Measurements from ENCODE around the gene PHKA1. TPM values are rescaled to one million over a fixed set of nuclear protein-coding genes. Genes with fewer than 3 reads are reported as not detected.
"Not testable (repeated sequence)": the region's sequence is repeated elsewhere in the genome, so short reads cannot be mapped to it uniquely, and the experiment has no call there.

PHKA1 gene
- total RNA-seq, 1 donor: 0.21 TPM

GRCh38 chrX:72687396-72687795 is 26.7 kb downstream of the PHKA1 start:
- no peaks in the 10 kb centered on the region for H3K27me3 ChIP-seq (ENCODE audit: insufficient read depth, low read length)
- H3K9me3 ChIP-seq (ENCODE audit: low read depth, low read length): no peaks in the 10 kb centered on the region
- H3K4me3 ChIP-seq (ENCODE audit: low read length): no peak overlapping the region
- no peaks in the 10 kb centered on the region for H3K4me1 ChIP-seq (ENCODE audit: insufficient read depth, low read length)

GRCh38 chrX:72685810-72686456 is 28.2 kb downstream of the PHKA1 start:
- Histone ChIP-seq H3K27me3 (ENCODE audit: insufficient read depth, low read length) (no peaks in the 10 kb centered on the region), H3K4me1 (ENCODE audit: insufficient read depth, low read length) (no peaks in the 10 kb centered on the region), H3K9me3 (ENCODE audit: low read depth, low read length) (no peaks in the 10 kb centered on the region), H3K4me3 (ENCODE audit: low read length) (no peak overlapping the region)

- Histone ChIP-seq H3K9me3 (ENCODE audit: low read depth, low read length) (no peaks in the 10 kb centered on the region), H3K27me3 (ENCODE audit: insufficient read depth, low read length) (no peaks in the 10 kb centered on the region), H3K4me1 (ENCODE audit: insufficient read depth, low read length) (no peaks in the 10 kb centered on the region), H3K4me3 (ENCODE audit: low read length) (no peak overlapping the region)
Observed at GRCh38 chrX:72685018-72685417, 29.1 kb downstream of the PHKA1 start.

- H3K27me3 ChIP-seq (ENCODE audit: insufficient read depth, low read length): no peaks in the 10 kb centered on the region
- H3K4me3 ChIP-seq (ENCODE audit: low read length): no peak overlapping the region
- no peaks in the 10 kb centered on the region for H3K9me3 ChIP-seq (ENCODE audit: low read depth, low read length)
- no peaks in the 10 kb centered on the region for H3K4me1 ChIP-seq (ENCODE audit: insufficient read depth, low read length)
Observed at GRCh38 chrX:72683631-72684030, 30.5 kb downstream of the PHKA1 start.

- Histone ChIP-seq H3K4me1 (ENCODE audit: insufficient read depth, low read length) (no peaks in the 10 kb centered on the region), H3K9me3 (ENCODE audit: low read depth, low read length) (no peaks in the 10 kb centered on the region), H3K4me3 (ENCODE audit: low read length) (no peak overlapping the region), H3K27me3 (ENCODE audit: insufficient read depth, low read length) (no peaks in the 10 kb centered on the region)
Observed at GRCh38 chrX:72676465-72676864, 37.6 kb downstream of the PHKA1 start.

GRCh38 chrX:72673951-72674350 is 40.2 kb downstream of the PHKA1 start:
- H3K4me3 ChIP-seq (ENCODE audit: low read length); H3K27me3 ChIP-seq (ENCODE audit: insufficient read depth, low read length); H3K9me3 ChIP-seq (ENCODE audit: low read depth, low read length); H3K4me1 ChIP-seq (ENCODE audit: insufficient read depth, low read length): not testable (repeated sequence)

- H3K9me3 ChIP-seq (ENCODE audit: low read depth, low read length); H3K4me1 ChIP-seq (ENCODE audit: insufficient read depth, low read length); H3K4me3 ChIP-seq (ENCODE audit: low read length); H3K27me3 ChIP-seq (ENCODE audit: insufficient read depth, low read length): not testable (repeated sequence)
Observed at GRCh38 chrX:72669508-72669907, 44.6 kb downstream of the PHKA1 start.

GRCh38 chrX:72666451-72666850 is 47.7 kb downstream of the PHKA1 start:
- H3K4me3 ChIP-seq (ENCODE audit: low read length): no peak overlapping the region
- H3K27me3 ChIP-seq (ENCODE audit: insufficient read depth, low read length): no peaks in the 10 kb centered on the region
- H3K9me3 ChIP-seq (ENCODE audit: low read depth, low read length): no peaks in the 10 kb centered on the region
- H3K4me1 ChIP-seq (ENCODE audit: insufficient read depth, low read length): no peaks in the 10 kb centered on the region

GRCh38 chrX:72663737-72664136 is 50.4 kb downstream of the PHKA1 start:
- Histone ChIP-seq H3K9me3 (ENCODE audit: low read depth, low read length) (no peaks in the 10 kb centered on the region), H3K4me3 (ENCODE audit: low read length) (no peak overlapping the region), H3K4me1 (ENCODE audit: insufficient read depth, low read length) (no peaks in the 10 kb centered on the region), H3K27me3 (ENCODE audit: insufficient read depth, low read length) (no peaks in the 10 kb centered on the region)

- Histone ChIP-seq H3K4me1 (ENCODE audit: insufficient read depth, low read length) (no peaks in the 10 kb centered on the region), H3K4me3 (ENCODE audit: low read length) (no peak overlapping the region), H3K27me3 (ENCODE audit: insufficient read depth, low read length) (no peaks in the 10 kb centered on the region), H3K9me3 (ENCODE audit: low read depth, low read length) (no peaks in the 10 kb centered on the region)
Observed at GRCh38 chrX:72662020-72662747, 51.9 kb downstream of the PHKA1 start.

- Histone ChIP-seq H3K4me1 (ENCODE audit: insufficient read depth, low read length) (no peaks in the 10 kb centered on the region), H3K27me3 (ENCODE audit: insufficient read depth, low read length) (no peaks in the 10 kb centered on the region)
Observed at GRCh38 chrX:72659723-72660122, 54.4 kb downstream of the PHKA1 start.

GRCh38 chrX:72652082-72652481 is 62.0 kb downstream of the PHKA1 start:
- H3K4me1 ChIP-seq (ENCODE audit: insufficient read depth, low read length): no peaks in the 10 kb centered on the region
- H3K27me3 ChIP-seq (ENCODE audit: insufficient read depth, low read length): no peaks in the 10 kb centered on the region
- H3K4me3 ChIP-seq (ENCODE audit: low read length): no peak overlapping the region
- no peaks in the 10 kb centered on the region for H3K9me3 ChIP-seq (ENCODE audit: low read depth, low read length)

More at GRCh38 chrX:72659723-72660122, 54.4 kb downstream of the PHKA1 start:
- H3K9me3 ChIP-seq (ENCODE audit: low read depth, low read length): no peaks in the 10 kb centered on the region
- H3K4me3 ChIP-seq (ENCODE audit: low read length): no peak overlapping the region

- H3K9me3 ChIP-seq (ENCODE audit: low read depth, low read length): no peaks in the 10 kb centered on the region
- no peaks in the 10 kb centered on the region for H3K27me3 ChIP-seq (ENCODE audit: insufficient read depth, low read length)
- H3K4me1 ChIP-seq (ENCODE audit: insufficient read depth, low read length): no peaks in the 10 kb centered on the region
- no peak overlapping the region for H3K4me3 ChIP-seq (ENCODE audit: low read length)
Observed at GRCh38 chrX:72644946-72645345, 69.2 kb downstream of the PHKA1 start.

- no peaks in the 10 kb centered on the region for H3K27me3 ChIP-seq (ENCODE audit: insufficient read depth, low read length)
- H3K4me1 ChIP-seq (ENCODE audit: insufficient read depth, low read length): no peaks in the 10 kb centered on the region
- H3K4me3 ChIP-seq (ENCODE audit: low read length): no peak overlapping the region
- no peaks in the 10 kb centered on the region for H3K9me3 ChIP-seq (ENCODE audit: low read depth, low read length)
Observed at GRCh38 chrX:72641611-72642010, 72.5 kb downstream of the PHKA1 start.

- Histone ChIP-seq H3K4me3 (ENCODE audit: low read length) (no peak overlapping the region), H3K27me3 (ENCODE audit: insufficient read depth, low read length) (no peaks in the 10 kb centered on the region), H3K4me1 (ENCODE audit: insufficient read depth, low read length) (no peaks in the 10 kb centered on the region), H3K9me3 (ENCODE audit: low read depth, low read length) (no peaks in the 10 kb centered on the region)
Observed at GRCh38 chrX:72635930-72636329, 78.2 kb downstream of the PHKA1 start.

- Histone ChIP-seq H3K9me3 (ENCODE audit: low read depth, low read length) (no peaks in the 10 kb centered on the region), H3K4me3 (ENCODE audit: low read length) (no peak overlapping the region), H3K4me1 (ENCODE audit: insufficient read depth, low read length) (no peaks in the 10 kb centered on the region), H3K27me3 (ENCODE audit: insufficient read depth, low read length) (no peaks in the 10 kb centered on the region)
Observed at GRCh38 chrX:72634331-72634730, 79.8 kb downstream of the PHKA1 start.
